NCI-H82 (cell line): ENCODE data around the gene IL17RE.

Source experiments
- DNase-seq: peaks from one replicate; lab custom pipeline; 2025; lab: John Stamatoyannopoulos, UW

Gene IL17RE

DNA sequence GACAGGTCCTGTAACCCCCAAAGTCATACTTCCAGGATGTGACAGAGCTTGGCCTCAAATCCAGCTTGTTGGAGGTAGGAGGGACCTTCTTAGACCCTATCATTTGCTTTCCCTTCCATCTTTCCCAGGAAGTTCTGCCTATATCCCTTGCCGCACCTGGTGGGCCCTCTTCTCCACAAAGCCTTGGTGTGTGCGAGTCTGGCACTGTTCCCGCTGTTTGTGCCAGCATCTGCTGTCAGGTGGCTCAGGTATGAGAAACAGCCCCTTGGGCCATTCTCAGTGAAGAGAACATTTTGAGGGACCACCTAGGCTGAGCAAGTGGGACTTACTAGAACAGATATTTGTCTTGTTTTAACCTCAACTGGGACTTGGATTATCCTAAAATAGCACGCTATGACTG lies 1.3 kb downstream of the IL17RE start:
- DNase-seq, result no peak

DNA sequence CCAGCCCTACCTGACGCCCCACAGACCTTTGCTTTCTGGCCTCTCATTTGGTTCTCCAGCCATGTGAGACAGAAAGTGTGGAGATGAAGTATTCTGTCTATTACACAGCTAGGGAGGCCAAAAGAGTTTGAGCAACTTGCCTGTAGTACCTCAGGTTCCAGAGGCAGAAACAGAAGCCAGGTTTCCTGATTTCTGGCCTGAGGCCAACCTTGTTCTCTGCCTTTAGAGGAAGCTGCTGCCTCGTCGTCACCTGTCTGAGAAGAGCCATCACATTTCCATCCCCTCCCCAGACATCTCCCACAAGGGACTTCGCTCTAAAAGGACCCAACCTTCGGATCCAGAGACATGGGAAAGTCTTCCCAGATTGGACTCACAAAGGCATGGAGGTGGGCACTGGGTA lies 3.8 kb downstream of the IL17RE start:
- no peak for DNase-seq

DNA sequence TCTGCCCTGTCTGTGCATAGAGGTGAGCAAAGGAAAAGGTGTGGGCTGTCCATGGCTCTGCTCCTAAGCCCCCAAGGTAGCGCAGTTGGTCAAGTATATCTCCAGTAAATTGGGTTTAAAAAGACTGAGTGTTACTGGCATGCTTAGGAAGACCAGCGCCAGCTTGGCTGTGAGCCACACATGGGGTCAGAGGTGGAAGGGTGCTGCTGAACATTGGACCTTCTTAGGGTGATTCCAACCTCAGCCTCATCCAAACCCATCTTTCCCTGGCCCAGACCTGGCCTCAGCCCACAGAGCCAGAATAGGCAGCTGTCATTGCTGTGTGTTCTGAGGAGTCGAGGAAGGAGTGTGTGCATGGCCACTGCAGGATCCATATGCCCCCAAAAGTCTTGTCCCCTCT lies 5.6 kb downstream of the IL17RE start:
- DNase-seq, result no peak

DNA sequence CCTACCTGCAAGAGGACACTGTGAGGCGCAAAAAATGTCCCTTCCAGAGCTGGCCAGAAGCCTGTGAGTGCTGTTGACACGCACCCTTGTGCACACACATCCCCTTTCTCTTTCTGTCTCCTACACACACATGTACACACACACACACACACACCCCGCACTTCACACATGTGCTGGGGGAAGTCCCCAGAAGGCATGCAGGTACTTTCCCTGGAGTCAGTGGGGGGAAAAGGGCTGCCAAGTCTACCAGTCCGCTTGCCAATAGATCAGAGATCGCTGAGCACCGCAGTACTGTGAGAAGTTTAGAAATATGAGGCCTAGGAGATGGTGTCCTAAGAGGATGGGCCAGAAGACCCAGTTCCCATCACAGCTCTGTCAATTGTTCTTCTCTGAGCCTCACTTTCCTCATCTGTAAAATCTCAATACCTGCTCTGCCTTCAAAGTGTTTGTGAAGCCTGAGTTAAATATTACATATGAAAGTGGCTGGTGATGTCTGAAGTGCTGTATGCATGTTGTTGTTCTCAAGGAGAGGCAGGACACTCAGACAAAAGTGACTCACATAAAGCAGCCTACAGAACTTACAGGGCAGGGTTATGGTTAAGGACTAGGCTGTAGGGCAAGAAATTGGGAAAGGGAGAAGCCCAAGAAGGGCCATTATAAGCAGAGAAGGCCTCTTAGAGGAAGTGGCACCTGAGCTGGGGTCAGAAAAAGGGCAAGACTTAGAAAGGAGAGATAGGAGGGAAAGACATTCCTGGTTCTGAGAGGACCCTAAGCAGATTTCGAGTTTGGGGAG lies 6.8 kb downstream of the IL17RE start:
- DNase-seq, result no peak

DNA sequence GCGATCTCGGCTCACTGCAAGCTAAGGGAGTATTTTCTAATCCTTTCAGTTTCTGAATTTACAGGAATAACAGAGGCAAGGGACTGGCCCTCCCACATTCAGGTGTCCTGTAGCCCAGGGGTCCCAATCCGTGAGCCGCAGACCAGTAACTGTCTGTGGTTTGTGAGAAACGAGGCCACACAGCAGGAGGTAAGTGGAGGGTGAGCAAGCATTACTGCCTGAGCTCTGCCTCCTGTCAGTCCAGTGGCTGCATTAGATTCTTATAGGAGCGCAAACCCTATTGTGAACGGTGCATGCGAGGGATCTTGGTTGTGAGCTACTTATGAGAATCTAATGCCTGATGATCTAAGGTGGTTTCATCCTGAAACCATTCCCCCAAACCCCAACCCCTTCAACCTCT lies 9.2 kb downstream of the IL17RE start:
- no peak for DNase-seq

DNA sequence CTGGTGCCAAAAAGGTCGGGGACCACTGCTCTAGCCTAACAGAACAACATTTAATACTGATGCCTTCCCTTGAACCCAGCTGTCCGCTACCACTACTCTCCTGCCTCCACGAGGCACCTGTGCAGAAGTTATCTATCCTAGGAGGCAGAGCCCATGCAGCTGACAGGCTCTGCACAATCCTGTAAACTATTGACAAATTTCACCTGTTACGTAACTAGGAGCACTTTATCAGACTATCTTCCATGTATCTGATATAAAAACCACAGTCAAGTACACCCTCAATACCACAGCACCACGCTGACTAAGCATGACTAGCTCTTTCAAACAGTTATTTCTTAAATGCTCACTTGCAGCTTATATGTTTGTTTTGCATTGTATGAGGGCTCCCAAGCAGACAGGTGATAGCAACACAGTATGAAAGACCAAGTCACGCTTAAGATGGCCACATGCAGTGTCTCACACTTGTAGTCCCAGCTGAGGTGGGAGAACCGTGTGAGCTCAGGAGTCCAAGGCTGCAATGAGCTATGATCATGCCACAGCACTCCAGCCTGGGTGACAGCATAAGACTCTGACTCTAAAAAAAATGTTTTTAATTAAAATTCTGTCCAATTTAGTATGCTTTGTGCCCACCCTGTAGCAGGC lies 9.8 kb downstream of the IL17RE start:
- no peak for DNase-seq

DNA sequence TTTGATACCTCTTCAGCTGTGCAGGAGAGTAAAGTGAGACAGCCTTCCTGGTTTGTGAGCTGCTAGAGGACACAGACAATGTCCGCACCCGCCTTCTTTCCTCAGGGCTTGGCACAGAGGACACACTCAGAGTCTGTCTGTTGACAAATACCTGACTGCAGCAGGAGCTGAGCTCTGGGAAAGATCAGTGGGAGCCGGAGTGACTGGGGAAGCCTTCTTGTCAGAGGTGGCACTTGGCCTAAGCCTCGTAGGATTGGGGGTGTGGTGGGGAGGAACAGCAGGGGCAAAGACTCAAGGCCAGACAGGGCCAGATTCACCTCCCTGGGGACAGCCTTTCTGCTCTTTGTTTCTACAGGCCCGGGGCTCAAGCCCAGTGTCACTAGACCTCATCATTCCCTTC lies 11.0 kb downstream of the IL17RE start:
- peak; percentile 47 for DNase-seq

DNA sequence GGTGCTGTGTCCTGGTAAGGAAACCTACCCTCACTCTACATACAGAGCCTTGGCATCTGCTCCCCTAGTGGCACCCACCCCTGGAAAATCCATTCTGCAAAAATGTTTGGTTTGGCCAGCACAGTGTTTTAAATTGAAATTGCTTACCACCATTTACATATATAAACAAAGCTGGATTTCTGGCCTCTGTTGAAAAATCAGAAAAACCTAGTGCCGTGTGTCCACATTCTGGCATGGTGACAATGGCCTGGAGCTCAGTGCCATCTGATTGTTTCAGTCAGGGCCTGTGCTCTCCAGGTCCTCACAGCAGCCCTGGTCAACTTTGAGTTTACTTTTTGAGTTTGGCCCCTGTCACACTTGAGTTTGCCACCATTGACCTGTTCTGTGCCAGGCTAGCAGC lies 11.4 kb downstream of the IL17RE start:
- no peak for DNase-seq

DNA sequence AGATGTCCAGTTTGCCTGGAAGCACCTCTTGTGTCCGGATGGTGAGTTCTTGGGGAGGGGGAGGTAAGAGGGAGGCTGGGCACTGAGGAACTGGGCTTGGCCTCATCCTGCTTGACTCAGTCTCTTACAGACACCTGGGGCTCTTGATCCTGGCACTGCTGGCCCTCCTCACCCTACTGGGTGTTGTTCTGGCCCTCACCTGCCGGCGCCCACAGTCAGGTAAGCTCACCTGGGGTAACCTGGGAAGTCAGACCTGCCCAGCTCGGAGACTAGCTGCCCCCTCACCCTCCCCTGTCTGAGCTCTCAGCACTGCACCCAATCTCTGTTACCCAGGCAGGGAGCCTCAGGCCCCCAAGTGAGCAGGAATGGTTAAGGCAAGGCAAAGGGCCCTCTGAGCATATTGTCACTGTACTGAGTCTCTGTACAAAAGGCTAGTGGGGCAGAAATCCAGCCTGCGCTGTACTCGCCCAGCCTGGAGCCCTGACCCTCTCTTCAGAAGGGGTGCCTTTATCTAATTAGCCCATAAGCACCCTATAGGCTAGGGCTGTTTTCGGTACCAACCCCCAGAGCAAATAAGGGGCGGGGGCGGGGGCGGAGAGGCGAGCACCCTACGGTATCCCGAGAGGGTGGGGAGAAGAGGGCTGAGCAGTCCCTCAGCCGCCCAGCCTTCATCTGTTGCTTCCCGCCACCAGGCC lies 12.1 kb downstream of the IL17RE start:
- peak; percentile 86 for DNase-seq

DNA sequence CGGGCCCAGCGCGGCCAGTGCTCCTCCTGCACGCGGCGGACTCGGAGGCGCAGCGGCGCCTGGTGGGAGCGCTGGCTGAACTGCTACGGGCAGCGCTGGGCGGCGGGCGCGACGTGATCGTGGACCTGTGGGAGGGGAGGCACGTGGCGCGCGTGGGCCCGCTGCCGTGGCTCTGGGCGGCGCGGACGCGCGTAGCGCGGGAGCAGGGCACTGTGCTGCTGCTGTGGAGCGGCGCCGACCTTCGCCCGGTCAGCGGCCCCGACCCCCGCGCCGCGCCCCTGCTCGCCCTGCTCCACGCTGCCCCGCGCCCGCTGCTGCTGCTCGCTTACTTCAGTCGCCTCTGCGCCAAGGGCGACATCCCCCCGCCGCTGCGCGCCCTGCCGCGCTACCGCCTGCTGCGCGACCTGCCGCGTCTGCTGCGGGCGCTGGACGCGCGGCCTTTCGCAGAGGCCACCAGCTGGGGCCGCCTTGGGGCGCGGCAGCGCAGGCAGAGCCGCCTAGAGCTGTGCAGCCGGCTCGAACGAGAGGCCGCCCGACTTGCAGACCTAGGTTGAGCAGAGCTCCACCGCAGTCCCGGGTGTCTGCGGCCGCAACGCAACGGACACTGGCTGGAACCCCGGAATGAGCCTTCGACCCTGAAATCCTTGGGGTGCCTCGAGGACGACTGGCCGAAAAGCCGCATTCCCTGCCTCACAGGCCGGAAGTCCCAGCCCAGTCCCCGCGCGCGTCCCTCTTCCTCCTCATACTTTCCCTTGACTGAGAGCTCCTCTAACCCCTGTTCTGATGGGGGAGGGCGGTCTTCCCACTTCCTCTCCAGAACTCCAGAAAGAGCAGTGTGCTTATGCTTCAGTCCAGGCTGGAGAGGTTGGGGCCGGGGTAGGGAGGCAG lies 12.8 kb downstream of the IL17RE start:
- DNase-seq, result peak; percentile 71

DNA sequence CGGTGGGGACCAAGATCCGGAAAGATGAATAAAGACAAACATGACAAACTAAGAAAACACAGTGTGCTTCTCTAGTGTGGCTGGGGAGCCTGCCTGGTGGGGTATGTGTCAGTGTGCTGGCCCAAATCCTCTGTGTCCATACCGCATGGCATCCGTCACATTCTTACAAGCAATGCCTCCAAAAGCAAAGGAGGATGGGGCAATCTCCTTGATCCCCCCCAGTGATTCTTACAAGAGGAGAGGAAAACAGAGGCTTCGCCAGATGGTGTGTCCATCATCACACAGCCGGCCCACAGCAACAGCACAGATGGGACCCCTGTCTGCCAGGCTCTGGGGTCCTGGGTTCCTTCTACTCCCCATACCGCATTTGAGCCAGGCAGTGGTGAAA lies 13.7 kb downstream of the IL17RE start:
- DNase-seq, result peak; percentile 86

DNA sequence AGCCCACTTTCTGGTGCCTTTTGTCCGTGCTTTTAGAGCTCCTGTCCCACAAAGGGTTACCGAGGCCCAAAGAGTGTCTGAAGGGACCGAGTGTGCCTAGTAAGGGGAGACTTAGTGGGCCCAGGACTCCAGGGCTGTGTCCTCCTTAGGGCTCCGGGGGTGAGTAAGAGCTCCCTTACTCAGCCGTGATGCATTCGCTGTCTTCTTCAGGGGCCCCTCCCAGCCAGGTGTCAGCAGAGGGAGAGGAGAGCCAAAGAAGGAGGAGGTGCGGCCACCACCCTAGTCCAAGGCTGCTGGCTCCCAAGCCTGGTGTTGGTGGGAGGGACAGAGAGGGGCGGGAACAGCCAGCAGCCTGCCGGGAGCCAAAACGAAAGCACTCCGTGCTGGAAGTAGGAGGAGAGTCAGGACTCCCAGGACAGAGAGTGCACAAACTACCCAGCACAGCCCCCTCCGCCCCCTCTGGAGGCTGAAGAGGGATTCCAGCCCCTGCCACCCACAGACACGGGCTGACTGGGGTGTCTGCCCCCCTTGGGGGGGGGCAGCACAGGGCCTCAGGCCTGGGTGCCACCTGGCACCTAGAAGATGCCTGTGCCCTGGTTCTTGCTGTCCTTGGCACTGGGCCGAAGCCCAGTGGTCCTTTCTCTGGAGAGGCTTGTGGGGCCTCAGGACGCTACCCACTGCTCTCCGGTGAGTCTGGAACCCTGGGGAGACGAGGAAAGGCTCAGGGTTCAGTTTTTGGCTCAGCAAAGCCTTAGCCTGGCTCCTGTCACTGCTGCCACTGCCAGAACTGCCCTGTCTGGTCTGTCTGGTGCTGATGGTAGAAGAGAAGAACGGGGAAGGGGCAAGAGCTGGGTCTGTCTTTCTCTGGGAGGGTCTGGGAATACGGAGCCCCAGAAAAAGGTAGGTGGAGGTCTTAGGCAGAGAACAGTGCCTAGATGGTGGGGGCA lies 14.4 kb downstream of the IL17RE start, which contains the start of gene IL17RC:
Gene IL17RC (plus strand): TSS at position 365 of the 947 bp plus-strand sequence. CDS start 218 bp downstream, at position 583.
- peak; percentile 94 for DNase-seq

DNA sequence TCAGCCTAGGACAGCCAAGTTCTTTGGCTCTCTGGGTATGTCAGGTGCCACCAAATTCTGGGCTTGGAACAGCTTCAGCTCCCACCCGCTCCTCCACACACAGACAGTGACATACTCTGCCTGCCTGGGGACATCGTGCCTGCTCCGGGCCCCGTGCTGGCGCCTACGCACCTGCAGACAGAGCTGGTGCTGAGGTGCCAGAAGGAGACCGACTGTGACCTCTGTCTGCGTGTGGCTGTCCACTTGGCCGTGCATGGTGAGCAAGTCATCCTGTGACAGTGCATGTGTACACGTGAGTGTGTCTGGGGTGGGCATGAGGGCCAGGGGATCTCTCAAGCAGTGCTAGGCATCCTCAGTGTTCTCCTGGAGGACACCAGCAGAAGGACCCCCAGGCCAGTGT lies 15.2 kb downstream of the IL17RE start:
- no peak for DNase-seq

DNA sequence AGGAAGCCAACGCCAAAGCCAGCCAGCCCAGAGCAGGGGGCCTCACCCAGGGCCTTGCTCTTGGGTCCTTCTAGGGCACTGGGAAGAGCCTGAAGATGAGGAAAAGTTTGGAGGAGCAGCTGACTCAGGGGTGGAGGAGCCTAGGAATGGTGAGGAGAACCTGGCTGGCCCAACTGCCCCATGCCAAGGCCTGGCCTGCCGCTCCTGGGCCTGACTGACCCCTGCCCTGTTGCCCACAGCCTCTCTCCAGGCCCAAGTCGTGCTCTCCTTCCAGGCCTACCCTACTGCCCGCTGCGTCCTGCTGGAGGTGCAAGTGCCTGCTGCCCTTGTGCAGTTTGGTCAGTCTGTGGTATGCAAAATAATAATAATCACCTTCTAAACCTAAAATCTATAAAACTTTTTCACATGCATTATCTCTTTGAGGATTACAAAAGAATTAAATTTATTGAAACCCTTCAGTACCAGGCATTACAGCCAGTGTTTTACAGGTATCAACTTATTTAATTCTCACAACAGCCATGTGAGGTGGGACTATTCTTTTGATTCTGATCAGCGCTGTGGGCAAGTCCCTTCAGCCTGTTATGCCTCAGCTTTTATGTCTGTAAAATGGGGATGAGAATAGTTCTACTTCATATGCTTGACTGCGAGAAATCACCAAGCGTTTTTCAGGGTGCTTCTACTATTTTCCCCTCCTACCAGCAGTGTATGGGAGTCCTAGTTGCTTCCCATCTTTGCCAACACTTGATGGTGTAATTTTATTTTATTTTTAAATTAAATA lies 15.8 kb downstream of the IL17RE start:
- no peak for DNase-seq

DNA sequence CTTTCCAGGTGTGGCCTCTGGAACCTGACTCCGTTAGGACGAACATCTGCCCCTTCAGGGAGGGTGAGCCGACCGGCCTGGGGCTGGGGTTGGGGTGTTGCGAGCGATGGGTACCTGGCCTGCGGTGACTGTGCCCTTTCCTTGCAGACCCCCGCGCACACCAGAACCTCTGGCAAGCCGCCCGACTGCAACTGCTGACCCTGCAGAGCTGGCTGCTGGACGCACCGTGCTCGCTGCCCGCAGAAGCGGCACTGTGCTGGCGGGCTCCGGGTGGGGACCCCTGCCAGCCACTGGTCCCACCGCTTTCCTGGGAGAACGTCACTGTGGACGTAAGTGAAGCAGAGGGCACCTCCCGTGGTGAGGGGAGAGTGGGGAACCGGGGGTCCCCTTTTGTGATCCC lies 25.5 kb downstream of the IL17RE start:
- no peak for DNase-seq

DNA sequence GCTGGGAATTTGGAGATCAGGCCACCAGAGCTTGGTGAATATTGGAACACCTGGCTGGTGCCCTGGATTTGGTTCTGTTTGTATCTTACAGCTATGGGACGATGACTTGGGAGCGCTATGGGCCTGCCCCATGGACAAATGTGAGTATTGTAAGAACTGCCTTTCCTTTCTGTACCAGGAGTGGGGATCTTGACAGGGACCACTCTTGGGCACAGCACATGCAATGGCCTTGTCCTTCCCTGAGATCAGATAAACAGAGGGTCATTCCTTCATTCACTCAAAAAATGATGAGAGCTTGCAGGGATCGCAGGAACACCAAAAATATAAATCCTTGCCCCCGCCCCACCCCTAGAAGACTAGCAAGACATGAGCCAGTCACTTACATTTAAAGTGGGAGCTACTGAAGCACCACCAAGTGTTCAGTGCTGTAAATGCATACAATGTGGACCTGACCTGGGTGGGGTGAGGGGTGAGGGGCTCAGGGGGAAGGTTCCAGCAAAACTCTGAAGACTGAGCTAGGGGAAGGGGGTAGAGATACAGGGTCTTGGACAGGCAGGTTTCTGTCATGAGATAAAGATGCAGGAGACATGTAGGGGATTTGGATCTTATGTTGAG lies 28.3 kb downstream of the IL17RE start:
- DNase-seq, result peak; percentile 18

DNA sequence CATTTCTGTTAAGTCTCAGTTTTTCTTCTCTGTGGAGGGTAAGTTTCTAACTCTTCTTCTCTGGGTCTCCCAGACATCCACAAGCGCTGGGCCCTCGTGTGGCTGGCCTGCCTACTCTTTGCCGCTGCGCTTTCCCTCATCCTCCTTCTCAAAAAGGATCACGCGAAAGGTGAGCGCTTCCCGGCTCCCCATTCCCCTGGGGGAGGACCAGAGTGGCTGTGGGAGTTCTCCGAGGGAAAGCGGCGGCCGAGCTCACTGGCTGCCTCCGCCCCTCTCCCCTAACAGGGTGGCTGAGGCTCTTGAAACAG lies 29.8 kb downstream of the IL17RE start:
- no peak for DNase-seq

DNA sequence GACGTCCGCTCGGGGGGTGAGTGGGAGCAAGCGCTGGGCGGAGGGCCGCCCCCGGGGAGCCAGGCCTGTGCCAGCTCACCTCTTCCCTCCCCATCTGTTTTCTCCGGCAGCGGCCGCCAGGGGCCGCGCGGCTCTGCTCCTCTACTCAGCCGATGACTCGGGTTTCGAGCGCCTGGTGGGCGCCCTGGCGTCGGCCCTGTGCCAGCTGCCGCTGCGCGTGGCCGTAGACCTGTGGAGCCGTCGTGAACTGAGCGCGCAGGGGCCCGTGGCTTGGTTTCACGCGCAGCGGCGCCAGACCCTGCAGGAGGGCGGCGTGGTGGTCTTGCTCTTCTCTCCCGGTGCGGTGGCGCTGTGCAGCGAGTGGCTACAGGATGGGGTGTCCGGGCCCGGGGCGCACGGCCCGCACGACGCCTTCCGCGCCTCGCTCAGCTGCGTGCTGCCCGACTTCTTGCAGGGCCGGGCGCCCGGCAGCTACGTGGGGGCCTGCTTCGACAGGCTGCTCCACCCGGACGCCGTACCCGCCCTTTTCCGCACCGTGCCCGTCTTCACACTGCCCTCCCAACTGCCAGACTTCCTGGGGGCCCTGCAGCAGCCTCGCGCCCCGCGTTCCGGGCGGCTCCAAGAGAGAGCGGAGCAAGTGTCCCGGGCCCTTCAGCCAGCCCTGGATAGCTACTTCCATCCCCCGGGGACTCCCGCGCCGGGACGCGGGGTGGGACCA lies 30.4 kb downstream of the IL17RE start:
- DNase-seq, result peak; percentile 85

DNA sequence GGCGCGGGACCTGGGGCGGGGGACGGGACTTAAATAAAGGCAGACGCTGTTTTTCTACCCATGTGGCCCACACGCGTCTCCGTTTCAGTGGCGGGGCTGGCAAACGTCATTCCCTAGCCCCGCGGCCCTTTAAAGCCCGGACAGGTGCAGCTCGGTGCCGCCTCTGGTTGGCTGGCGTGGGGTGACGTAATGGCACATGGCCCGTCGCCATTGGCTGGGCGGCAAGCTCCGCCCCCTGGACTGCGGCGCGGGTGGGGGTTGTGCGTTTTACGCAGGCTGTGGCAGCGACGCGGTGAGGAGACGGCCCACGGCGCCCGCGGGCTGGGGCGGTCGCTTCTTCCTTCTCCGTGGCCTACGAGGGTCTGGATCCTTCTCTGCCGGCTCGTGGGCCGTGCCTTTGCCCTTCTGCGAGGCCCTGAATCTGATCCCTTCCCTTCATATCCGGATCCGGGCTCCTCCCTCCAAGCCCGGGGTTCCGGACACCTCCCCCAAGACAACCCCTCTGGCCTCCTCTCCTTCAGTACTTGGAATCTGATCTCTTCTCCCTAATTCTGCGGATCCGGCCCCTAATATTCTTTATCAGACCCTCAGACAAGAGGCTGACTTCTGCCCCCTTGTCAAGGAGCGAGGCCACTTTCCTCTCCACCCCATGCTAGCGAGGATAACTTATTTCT lies 31.1 kb downstream of the IL17RE start, which contains the start of gene CRELD1:
Gene CRELD1 (plus strand): TSS at position 274 of the 674 bp plus-strand sequence. CDS start 605 bp downstream, outside the sequence.
- DNase-seq, result peak; percentile 97
